HG02610 (cell line): ENCODE results near the gene ERGIC2.
"Not testable (repeated sequence)": the region's sequence is repeated elsewhere in the genome, so short reads cannot be mapped to it uniquely, and the experiment has no call there.

ENCODE experiments used
- ATAC-seq: cut with Tn5 transposase; IDR thresholded peaks from one replicate; pipeline ENCODE4 v1.9.1; 2021; ENCODE audit warnings: mild to moderate bottlenecking, moderate library complexity; ENCODE audit not compliant: unreplicated experiment

ERGIC2 gene

GRCh38 chr12:29380536-29381523, at the start of gene ERGIC2:
TSS of gene ERGIC2 (minus strand) at chr12:29381172. CDS start at chr12:29371633, 9,539 bp downstream.
- peak; percentile 96 for ATAC-seq

DNA sequence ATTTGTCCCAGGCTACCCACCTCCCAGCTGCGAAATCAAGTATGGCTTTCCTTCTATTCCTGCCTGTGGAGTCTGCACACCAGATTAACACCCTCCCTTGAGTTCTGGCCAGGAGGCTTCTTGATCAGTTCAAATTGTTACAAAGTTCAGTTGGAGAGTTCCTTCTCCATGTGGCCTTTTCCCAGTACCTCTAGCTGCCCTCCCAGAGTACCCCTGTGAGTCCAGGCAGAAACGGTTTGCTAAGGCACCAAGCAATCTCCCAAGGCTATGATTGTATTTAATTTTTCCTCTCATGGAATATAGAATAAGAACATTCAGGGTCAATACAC, 49.7 kb upstream of the ERGIC2 start:
- no peak for ATAC-seq

- ATAC-seq = no peak
Observed at GRCh38 chr12:29429999-29430715, 49.2 kb upstream of the ERGIC2 start.

- ATAC-seq = peak; percentile 65
Observed at GRCh38 chr12:29428633-29429032, 47.7 kb upstream of the ERGIC2 start.

GRCh38 chr12:29427964-29428363, 47.0 kb upstream of the ERGIC2 start:
- ATAC-seq = peak; percentile 96

DNA sequence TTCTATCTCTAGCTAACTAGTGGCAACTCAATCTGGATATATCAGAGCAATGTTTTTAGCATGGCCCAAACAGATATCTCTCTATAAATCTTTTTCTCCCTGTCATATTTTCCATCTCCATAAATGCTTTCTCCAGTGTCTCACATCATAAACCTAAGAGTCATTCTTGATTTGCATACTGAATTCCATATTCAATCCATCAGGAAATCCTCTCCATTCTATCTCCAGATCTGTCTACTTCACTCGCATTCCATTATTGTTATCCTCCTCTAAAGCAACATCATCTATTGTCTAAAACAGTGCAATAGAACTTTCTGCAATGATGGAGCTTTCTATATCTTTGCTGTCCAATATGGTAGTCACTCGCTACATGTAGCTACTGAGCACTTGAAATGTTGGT, 45.5 kb upstream of the ERGIC2 start:
- no peak for ATAC-seq

DNA sequence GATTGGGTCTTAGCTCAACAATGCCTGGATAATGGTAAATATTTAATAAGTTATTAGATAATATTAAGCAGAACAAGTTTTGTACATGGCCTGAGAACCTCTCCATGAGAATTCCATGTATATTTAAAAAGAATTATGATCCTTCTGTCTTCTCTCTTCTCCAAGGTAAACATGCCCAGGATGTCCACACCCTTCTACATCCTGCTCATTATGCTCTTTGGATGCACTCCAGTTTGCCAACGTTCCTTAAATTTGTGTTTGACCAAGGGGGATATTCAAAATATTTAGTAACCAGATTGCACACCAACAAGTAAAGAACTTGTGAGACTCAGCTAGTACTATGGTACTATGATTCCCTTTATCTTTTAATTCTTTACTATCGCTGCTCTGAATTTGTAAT, 44.8 kb upstream of the ERGIC2 start:
- no peak for ATAC-seq

GRCh38 chr12:29416748-29417147, 35.8 kb upstream of the ERGIC2 start:
- no peak for ATAC-seq

GRCh38 chr12:29415111-29415510, 34.1 kb upstream of the ERGIC2 start:
- ATAC-seq = no peak

- no peak for ATAC-seq
Observed at GRCh38 chr12:29414368-29414767, 33.4 kb upstream of the ERGIC2 start.

DNA sequence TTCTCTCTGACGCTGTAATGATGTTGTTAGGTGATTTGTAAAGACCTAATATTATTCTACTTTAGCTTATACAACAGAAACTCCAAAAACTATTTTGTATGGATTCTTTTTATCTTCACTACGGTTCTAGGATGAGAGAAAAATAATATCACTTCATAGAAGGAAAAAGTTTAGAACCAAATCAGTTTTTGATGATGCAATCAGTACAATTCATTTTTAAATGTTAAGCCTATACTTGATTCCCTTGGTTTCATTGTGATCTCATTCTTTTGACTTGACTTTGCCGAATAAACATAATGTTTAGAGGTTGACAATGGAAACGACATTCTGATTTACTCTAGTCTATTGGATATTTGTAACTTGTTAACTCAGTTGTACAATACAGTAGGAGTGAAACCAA, 24.6 kb upstream of the ERGIC2 start:
- no peak for ATAC-seq

- no peak for ATAC-seq
Observed at GRCh38 chr12:29403991-29404390, 23.0 kb upstream of the ERGIC2 start.

- ATAC-seq = no peak
Observed at GRCh38 chr12:29402437-29402836, 21.5 kb upstream of the ERGIC2 start.

DNA sequence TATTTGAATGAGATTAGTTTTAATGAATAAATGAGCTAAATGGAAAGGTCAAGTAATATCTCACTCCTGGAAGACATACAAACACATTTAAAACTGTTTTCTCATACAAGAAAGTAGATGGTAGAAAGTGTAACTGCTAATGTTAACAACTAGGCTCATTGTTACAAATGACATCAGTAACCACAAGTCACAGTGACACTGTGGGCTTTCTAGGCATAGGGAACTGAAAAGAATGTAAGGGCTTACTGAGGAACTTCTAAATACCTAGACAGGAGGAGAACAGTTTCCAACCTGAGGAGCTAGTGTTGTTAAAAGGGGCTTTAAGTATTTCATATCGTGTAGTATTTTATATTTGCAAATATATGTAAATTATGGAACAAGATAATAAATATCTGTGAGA, 17.5 kb upstream of the ERGIC2 start:
- ATAC-seq = peak; percentile 55

DNA sequence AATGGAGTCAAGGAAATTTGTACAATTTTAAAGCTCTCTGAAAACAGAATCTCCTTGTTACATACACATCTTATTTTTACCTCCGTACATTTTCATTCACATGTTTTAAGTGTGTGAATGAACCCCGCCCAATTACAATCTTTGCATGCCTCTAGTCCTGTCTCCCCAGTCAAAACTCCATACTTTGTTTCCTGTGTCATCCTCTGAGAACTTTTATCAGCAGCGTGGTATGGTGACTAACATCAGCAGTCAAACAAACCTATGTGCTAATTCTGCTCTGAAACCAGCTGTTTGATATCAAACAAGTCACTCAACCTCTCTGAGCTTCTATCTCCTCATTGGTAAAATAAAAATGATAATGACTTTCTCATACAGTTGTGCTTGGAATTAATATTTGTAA, 15.8 kb upstream of the ERGIC2 start:
- no peak for ATAC-seq

- no peak for ATAC-seq
Observed at GRCh38 chr12:29395356-29395755, 14.4 kb upstream of the ERGIC2 start.

GRCh38 chr12:29390419-29390818, 9.4 kb upstream of the ERGIC2 start:
- not testable (repeated sequence) for ATAC-seq

DNA sequence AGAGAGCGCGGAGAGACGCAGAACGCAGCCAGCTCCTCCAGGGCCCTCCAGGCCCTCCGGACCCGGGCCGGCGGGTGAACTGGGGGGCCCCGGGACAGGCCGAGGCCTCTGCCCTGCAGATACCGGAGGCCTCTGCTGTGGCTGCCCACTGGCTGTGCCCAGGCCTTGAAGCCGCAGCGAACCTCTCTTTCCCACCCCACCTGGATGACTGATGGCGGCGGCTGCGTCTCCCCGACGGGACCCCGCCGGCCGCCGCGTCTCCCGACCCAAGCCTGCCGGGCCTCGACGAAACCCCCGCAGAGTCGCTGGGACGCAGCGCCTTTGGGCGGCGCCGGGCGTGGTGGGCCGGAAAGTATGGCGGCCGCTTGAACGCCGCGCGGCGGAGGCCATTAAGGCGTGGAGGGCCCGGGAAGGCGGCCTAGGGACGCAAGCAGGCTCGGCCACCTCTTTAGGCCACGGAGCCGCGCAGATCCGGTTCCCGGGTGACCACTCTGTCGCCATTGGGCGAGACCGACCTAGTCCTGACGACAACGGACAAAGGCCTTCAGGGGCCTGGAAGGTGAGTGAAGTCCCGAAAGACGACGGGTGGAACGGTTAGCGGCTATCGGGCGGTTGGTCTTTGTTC, 8.4 kb upstream of the ERGIC2 start:
- no peak for ATAC-seq

DNA sequence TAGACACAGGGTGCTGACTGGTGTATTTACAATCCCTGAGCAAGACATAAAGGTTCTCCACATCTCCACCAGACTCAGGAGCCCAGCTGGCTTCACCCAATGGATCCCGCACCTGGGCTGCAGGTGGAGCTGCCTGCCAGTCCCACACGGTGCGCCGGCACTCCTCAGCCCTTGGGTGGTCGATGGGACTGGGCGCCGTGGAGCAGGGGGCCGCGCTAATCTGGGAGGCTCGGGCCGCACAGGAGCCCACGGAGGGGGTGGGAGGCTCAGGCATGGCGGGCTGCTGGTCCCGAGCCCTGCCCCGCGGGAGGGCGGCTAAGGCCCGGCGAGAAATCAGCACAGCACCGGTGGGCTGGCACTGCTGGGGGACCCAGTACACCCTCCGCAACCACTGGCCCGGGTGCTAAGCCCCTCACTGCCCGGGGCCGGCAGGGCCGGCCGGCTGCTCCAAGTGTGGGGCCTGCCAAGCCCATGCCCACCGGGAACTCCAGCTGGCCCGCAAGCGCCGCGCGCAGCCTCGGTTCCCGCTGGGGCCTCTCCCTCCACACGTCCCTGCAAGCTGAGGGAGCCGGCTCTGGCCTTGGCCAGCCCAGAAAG, 5.2 kb upstream of the ERGIC2 start:
- not testable (repeated sequence) for ATAC-seq

GRCh38 chr12:29385194-29385593, 4.2 kb upstream of the ERGIC2 start:
- not testable (repeated sequence) for ATAC-seq

- ATAC-seq = no peak
Observed at GRCh38 chr12:29382251-29382650, 1.3 kb upstream of the ERGIC2 start.
